SU-DHL-6 (cell line): ENCODE data around the gene TNMD.

Source experiments
- H2AFZ ChIP-seq: fragments of 200-600 bp; sonication (generic); 2 replicates; pipeline ENCODE4 v1.6.1; 2014; ENCODE audit warnings: low read depth, mild to moderate bottlenecking, moderate library complexity, mixed read lengths, antibody characterized with exemption, low read length; ENCODE audit not compliant: severe bottlenecking
- H3F3A ChIP-seq: fragments of 200-600 bp; shearing (Covaris generic); 2 replicates; pipeline ENCODE4 v1.6.0; 2016; ENCODE audit warnings: antibody characterized with exemption, mild to moderate bottlenecking; ENCODE audit not compliant: insufficient read depth
- H3K27ac ChIP-seq: fragments of 200-600 bp; sonication (generic); 2 replicates; pipeline ENCODE4 v1.5.1; 2016; ENCODE audit warnings: low read depth, mild to moderate bottlenecking, low read length, moderate library complexity, mixed read lengths
- H3K27me3 ChIP-seq: fragments of 200-600 bp; sonication (generic), shearing (Covaris generic); 2 replicates; pipeline ENCODE4 v1.6.0; 2014; ENCODE audit warnings: mild to moderate bottlenecking, low read length
- H3K36me3 ChIP-seq: fragments of 200-600 bp; sonication (generic); 2 replicates; pipeline ENCODE4 v1.6.1; 2014; ENCODE audit warnings: mild to moderate bottlenecking, low read length, mixed read lengths
- H3K4me2 ChIP-seq: fragments of 300-600, 200-600 bp; shearing (Covaris generic), sonication (generic); 2 replicates; pipeline ENCODE4 v1.6.0; 2014; ENCODE audit warnings: low read length, low read depth, mild to moderate bottlenecking; ENCODE audit not compliant: poor library complexity, severe bottlenecking
- H3K4me3 ChIP-seq: fragments of 200-600 bp; sonication (generic); 2 replicates; pipeline ENCODE4 v1.5.1; 2014; ENCODE audit warnings: antibody characterized with exemption, low read length, mild to moderate bottlenecking, mixed read lengths; ENCODE audit not compliant: insufficient read depth, poor library complexity, severe bottlenecking
- H3K79me2 ChIP-seq: fragments of 200-600 bp; sonication (generic); 2 replicates; pipeline ENCODE4 v1.6.1; 2014; ENCODE audit warnings: mild to moderate bottlenecking, low read length, moderate library complexity; ENCODE audit not compliant: insufficient read depth
- H3K9ac ChIP-seq: fragments of 200-600 bp; sonication (generic); 2 replicates; pipeline ENCODE4 v1.7.0; 2014; ENCODE audit warnings: mild to moderate bottlenecking, low read length
- H3K9me2 ChIP-seq: fragments of 200-600 bp; sonication (generic); replicated peaks from 2 replicates; pipeline ENCODE4 v1.6.1; 2014; ENCODE audit warnings: low read length; ENCODE audit not compliant: insufficient read depth
- H3K9me3 ChIP-seq: fragments of 200-600 bp; sonication (generic); 2 replicates; pipeline ENCODE4 v1.6.1; 2014; ENCODE audit warnings: low read length, mixed read lengths; ENCODE audit not compliant: insufficient read depth
- H4K20me1 ChIP-seq: fragments of 200-600 bp; sonication (generic); 2 replicates; pipeline ENCODE4 v1.6.1; 2014; ENCODE audit warnings: low read depth, mild to moderate bottlenecking, antibody characterized with exemption, low read length, moderate library complexity, mixed read lengths
- CTCF ChIP-seq: fragments of 200-600 bp; sonication (generic); IDR thresholded peaks from one replicate; pipeline ENCODE4 v1.5.1; 2017; ENCODE audit warnings: antibody characterized with exemption, mild to moderate bottlenecking, low read length, moderate library complexity; ENCODE audit not compliant: insufficient read depth, poor library complexity, severe bottlenecking
- EZH2phosphoT487 ChIP-seq: fragments of 200-600 bp; sonication (generic), shearing (Covaris generic); conservative IDR thresholded peaks from 2 replicates; pipeline ENCODE4 v1.6.1; 2018; ENCODE audit warnings: mild to moderate bottlenecking, antibody characterized with exemption, low read length, moderate library complexity, mixed read lengths

TNMD gene

GRCh38 chrX:100635040-100635439, 50.3 kb downstream of the TNMD start:
- no peaks in the 10 kb centered on the region for H3K27me3 ChIP-seq
- H3K4me3 ChIP-seq: no peak overlapping the region
- TF ChIP-seq EZH2phosphoT487: no peak
- no peak for TF ChIP-seq CTCF

GRCh38 chrX:100635989-100636320, 51.2 kb downstream of the TNMD start:
- no peaks in the 10 kb centered on the region for H3K27me3 ChIP-seq
- H3K4me2 ChIP-seq: no peak overlapping the region
- no peaks in the 10 kb centered on the region for H3K9me3 ChIP-seq
- no peaks in the 10 kb centered on the region for H3K9me2 ChIP-seq
- no peak overlapping the region for H2AFZ ChIP-seq
- no peaks in the 10 kb centered on the region for H3F3A ChIP-seq
- H4K20me1 ChIP-seq: no peaks in the 10 kb centered on the region
- H3K27ac ChIP-seq: no peak overlapping the region
- no peak overlapping the region for H3K4me3 ChIP-seq
- no peaks in the 10 kb centered on the region for H3K36me3 ChIP-seq
- TF ChIP-seq EZH2phosphoT487: no peak
- TF ChIP-seq CTCF: no peak
- no peak overlapping the region for H3K9ac ChIP-seq
- H3K79me2 ChIP-seq: no peaks in the 10 kb centered on the region

More at GRCh38 chrX:100635040-100635439, 50.3 kb downstream of the TNMD start:
- Histone ChIP-seq H2AFZ (no peak overlapping the region), H3K4me2 (no peak overlapping the region), H3K9ac (no peak overlapping the region), H3K79me2 (no peaks in the 10 kb centered on the region), H3K36me3 (no peaks in the 10 kb centered on the region), H3K9me2 (no peaks in the 10 kb centered on the region), H3K27ac (no peak overlapping the region), H4K20me1 (no peaks in the 10 kb centered on the region), H3K9me3 (no peaks in the 10 kb centered on the region), H3F3A (no peaks in the 10 kb centered on the region)

- Histone ChIP-seq H3K9me2 (no peaks in the 10 kb centered on the region), H3K9ac (no peak within 1 kb of the TSS), H3K36me3 (no peaks in the 10 kb centered on the region), H3K27me3 (no peaks in the 10 kb centered on the region), H3K4me2 (no peak within 1 kb of the TSS), H2AFZ (no peak within 1 kb of the TSS), H4K20me1 (no peaks in the 10 kb centered on the region), H3F3A (no peaks in the 10 kb centered on the region), H3K9me3 (no peaks in the 10 kb centered on the region), H3K4me3 (no peak within 1 kb of the TSS), H3K79me2 (no peaks in the 10 kb centered on the region), H3K27ac (no peak within 1 kb of the TSS)
- TF ChIP-seq EZH2phosphoT487 (no peak), CTCF (no peak)
Measured at GRCh38 chrX:100636321-100636991, 51.7 kb downstream of the TNMD start, which contains the start of gene TSPAN6. TSPAN6 (minus strand) TSS chrX:100636806; CDS start chrX:100636694, 112 bp downstream.
